ENCODE results near the gene SSC5D.
"Not testable (repeated sequence)": the region's sequence is repeated elsewhere in the genome, so short reads cannot be mapped to it uniquely, and the experiment has no call there.

Gene SSC5D

DNA sequence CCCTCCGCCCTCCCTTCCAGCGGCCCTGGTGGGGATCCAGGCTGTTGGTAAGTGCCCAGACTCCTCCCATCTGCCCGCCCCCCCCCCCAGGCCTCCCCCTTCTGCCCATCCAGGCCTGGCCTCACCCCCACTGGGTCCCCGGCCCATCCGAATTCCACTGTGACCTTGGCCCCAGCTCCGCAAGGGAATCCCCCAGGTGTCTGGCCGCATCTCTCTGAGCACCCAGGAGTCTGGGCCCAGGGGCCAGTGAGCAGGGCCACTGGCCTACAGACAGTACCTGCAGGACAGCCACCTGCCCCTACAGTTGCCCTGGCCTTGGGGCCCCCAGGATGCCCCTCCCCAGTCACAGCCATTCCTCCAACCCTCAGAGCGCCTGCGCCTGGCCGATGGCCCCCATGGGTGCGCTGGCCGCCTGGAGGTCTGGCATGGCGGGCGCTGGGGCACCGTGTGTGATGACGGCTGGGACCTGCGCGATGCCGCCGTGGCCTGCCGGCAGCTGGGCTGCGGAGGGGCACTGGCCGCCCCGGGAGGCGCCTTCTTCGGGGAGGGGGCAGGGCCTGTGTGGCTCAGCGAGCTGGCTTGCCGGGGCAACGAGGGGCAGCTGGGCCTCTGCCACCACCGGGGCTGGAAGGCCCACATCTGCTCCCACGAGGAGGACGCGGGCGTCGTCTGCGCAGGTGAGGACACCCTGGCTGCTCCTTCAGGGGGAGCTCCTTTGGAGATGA is 912 bp downstream of the SSC5D start:
- no peak for DNase-seq

DNA sequence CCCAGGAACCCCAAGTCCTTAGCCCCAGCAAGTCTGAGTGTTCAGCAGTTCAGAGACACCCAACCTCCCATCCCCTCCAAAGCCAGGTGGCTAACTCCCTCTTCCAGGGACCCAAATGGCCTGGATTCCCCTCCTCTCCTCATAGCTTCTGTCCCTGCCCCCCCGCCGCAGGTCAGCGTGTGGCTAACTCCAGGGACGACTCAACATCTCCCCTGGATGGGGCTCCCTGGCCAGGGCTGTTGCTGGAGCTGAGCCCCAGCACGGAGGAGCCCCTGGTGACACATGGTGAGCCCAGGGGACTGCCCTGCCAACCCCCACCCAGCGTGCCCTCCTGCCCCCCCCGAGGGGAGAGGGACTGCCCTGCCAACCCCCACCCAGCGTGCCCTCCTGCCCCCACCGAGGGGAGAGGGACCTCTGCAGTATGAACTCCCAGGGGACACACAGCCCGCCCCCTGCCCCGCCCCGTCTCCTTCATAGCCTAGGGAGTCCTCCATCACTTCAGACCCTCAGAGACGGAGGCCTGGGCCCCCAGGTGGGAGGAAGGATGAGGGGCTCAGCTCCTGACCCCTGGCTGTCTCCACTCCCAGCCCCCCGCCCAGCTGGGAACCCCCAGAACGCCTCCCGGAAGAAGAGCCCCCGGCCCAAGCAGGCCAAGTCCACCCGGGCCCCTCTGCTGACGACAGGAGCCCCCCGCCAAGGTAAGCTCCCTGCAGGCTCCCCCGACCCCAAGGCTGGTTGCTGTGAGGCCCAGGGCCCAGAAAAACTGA is 1.7 kb downstream of the SSC5D start:
- DNase-seq, result no peak

DNA sequence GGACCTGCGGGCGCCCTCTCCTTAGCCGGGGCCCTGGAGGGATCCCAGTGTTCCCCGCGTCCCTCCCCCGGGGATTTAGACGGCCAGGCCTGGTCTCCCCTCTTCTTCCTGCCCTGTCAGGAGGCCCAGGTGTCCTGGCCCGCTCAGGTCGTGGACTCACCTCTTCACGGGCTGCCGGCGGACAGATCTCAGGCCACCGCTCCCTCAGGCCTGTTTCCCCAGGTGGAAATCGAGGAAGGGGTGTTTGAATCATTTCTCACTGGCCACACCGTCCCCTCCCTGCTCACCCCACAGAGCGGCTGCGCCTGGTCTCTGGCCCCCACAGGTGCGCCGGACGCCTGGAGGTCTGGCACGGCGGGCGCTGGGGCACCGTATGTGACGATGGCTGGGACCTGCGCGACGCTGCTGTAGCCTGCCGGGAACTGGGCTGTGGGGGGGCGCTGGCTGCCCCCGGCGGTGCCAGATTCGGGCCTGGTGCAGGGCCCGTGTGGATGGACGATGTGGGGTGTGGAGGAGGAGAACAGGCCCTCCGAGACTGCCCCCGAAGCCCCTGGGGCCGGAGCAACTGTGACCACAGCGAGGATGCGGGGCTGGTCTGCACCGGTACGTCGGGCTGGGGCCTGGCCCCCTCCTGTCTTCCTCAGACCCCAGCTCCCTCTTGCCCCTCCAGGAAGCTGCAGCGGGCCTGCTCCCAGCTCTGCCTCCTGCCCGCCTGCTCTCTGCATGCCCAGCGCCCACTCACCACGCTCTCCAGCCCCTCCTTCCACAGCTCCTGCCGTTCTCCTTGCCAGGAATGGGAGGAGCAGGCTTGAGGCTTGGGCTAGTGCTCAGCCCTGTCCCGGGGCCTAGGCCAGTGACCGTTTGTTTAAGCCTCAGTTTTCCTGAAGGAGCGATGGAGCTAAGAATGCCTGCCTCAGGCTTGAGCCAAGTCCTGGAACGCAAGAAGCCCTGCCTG is 2.5 kb downstream of the SSC5D start:
- DNase-seq, result no peak

DNA sequence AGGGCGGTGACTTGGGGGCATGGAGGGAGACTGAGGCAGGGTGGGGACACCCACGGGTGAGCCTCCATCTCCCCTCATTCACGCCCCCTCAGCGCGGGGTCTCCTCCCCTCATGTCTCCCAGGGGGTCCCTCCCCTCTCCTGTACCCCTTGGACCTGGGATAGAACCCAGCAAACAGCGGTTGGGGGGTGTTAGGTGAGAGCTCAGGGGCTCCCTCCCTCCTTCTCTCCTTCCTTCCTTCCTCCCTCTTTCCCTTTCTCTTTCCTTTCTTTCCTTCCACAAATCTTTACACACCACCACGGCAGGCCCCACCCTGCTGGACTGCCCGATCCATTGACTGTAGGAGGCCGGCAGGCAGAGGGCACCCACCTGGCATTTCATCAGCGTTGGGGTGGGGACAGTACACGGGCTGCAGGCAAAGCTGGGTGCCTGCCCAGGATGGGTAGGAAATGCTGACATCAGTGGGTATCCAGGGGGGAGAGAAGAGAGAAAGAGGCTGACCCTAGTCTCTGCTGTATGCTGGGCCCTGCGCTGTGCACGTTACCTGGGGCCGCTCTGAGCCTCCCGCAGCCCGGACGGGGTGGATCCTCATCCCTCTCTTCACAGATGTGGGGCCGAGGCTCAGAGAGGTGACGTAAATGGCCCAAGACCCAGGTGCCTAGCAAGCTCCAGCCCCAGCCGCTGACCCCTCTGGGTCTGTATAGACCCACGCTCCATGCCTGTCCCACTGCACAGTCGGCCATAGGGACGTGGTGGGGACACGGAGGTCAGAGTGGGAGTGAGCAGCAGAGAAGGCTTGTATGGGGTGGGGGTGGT is 3.5 kb downstream of the SSC5D start:
- no peak for DNase-seq

DNA sequence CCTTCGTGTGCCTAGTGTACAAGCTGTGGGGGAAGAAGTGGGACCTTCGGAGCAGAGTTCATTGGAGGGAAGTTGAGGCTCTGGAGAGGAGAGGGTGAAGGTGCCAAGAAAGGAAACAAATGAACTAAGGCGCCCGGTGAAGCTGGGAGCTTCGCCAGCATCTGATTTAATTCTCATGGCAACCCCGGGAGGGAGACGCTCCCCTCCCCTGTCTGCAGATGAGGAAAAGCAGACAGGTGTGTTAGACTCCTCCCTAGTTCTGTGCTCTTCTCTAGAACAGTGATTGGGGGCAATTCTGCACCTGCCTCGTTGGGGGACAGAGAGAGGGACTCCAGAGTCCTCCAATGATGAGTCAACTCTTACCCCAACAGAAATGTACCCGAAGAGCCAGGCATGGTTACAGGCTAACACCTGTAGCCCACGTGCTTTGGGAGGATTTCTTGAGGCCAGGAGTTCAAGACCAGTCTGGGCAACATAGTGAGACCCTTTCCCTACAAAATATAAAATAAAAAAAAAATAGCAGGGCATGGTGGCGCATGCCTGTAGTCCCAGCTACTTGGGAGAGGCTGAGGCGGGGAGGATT is 4.2 kb downstream of the SSC5D start:
- DNase-seq, result no peak

DNA sequence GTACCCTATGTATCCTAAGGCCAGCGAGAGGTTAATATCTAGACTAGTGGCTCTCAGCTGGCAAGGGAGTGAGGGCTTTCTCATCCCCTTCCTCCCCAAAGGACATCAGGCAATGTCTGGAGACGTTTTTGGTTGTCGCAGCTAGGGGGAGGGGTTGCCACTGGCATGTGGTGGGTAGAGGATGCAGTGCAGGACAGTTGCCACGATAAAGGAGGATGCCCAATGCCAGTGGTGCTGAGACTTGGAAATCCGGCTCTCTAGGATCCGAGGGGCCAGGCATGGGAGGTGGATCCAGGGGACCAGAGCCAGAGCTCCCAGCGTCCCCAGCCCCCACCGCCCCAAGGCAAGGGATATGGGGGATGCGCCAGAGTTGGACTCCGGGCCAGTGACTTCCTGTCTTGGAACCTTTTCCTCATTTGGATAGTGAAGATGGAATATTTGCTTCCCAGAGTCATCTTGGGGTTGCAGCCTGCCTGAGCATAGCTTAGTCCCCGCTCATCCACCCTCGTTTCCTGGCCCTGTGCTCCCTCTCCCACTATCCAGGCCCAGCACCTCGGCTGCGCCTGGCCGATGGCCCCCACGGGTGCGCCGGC is 4.9 kb downstream of the SSC5D start:
- DNase-seq, result no peak

DNA sequence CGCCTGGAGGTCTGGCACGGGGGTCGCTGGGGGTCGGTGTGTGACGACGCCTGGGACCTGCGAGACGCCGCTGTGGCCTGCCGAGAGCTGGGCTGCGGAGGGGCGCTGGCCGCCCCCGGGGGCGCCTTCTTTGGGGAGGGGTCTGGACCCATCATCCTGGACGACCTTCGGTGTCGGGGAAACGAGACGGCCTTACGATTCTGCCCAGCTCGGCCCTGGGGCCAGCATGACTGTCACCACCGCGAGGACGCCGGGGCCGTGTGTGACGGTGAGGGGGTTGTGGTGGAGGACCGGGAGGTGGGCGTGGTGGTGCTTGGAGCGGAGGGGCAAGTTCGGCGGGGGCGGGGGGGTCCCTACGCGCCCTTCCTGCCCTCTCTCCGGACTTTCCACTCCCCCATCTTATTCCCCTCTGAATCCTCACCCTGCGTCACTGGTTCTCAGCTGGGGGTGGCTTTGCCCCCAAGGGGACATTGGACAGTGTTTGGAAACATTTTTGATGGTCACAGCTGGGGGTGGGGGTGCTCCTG is 5.5 kb downstream of the SSC5D start:
- no peak for DNase-seq

DNA sequence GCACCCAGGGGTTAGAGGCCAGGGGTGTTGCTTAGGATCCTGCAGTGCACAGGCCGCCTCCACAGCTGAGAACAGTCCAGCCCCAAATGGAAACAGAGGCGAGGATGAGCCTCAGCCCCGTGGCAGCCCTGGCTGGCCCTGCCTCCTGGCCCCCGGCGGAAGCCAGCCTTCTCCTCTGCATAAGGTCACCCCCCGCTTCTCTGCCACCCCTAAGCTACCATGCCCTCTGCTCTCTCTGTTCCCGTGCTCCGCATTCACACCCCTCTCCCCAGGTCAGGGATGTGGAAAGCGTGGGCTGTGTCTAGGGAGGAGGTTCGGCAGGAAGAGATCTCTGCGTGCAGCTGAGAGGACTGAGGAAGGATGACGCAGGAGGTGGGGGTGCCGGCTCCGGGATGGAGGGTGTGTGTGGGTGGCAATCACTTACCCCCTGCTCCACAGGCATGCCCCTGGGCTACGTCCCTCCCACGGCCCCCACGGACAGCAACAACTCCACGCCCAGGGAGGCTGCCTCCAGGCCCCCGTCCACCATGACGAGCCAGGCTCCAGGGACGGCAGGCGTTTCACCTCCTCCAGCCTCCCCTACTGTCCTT is 6.0 kb downstream of the SSC5D start:
- no peak for DNase-seq

DNA sequence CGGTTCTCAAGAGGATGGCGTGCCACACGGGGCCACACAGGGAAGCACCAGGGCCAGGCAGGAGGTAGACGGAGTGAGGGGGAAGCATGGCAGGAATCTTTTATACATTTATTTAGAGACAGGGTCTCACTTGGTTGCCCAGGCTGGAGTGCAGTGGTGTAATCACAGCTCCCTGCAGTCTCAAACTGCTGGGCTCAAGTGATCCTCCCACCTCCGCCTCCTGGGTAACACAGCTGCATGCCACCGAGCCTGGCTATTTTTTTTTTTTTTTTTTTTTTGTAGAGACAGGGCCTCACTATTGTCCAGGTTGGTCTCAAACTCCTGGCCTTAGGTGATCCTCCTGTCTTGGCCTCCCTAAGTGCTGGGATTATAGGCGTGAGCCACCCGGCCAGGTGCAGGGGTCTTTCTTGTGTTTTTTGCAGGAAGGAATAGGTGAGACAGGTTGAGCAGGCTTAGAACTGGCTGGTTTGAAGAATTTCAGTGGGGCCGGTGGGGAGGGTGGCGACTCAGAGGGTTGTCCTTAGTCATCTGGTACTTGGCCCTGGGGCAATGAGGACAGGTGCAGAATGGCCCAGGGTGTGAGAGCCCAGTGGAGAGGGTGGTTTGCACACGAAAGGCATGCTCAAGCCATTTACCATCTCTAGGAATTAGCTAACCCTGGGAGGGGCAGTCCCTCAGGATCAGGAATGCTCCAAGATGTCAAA is 7.6 kb downstream of the SSC5D start:
- no peak for DNase-seq

DNA sequence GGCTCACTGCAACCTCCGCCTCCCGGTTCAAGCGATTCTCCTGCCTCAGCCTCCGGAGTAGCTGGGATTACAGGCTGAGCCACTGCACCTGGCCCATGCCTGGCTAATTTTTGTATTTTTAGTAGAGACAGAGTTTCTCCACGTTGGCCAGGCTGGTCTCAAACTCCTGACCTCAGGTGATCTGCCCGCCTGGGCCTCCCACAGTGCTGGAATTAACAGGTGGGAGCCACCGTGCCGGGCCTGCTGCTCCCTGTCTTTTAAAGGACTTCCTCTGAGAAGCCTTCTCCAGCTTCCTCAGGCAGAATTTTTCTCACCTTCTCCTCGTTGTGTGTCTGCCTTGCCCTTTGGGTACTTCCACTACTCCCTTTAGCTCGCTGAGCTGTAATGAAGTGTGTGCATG is 8.6 kb downstream of the SSC5D start:
- not testable (repeated sequence) for DNase-seq

DNA sequence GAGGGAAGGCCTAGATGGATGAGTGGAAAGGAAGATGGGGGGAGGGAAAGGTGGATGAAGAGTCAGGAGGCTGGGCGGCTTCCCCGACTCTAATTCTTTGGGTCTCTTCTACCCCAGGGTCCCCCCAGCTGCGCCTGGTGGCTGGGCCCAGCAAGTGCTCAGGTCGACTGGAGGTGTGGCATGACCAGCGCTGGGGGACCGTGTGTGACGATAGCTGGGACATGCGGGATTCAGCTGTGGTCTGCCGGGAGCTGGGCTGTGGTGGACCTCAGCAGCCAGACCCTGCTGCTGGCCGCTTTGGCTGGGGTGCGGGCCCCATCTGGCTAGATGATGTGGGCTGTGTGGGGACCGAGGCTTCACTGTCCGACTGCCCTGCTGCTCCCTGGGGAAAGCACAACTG is 9.5 kb downstream of the SSC5D start:
- DNase-seq, result no peak

DNA sequence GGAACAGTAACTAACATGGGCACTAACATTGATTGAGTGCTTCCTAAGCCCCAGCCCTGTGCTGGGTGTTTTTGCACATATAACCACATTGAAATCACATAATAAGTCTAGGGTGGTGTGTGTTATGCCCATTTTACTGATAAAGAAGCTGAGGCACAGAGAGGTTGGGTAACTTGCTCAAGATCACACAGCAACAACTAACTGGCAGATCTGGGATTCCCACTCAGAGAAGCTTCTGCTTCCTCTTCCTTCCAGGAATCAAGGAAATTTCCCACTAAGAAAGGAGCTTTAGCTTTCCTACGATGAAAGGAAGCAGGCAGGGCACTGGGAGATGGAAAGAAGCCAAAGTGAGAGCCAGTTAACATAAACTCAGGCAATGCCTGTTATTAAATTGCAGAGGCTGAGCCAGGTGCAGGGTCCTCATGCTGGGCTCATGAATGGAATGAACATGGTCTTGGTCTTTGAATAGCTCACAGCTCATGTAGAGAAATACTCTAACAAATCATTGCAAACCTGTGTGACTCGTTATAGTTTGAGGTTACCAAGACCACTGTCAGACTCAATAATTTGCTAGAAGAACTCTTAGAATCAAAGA is 10.1 kb downstream of the SSC5D start:
- DNase-seq, result no peak

DNA sequence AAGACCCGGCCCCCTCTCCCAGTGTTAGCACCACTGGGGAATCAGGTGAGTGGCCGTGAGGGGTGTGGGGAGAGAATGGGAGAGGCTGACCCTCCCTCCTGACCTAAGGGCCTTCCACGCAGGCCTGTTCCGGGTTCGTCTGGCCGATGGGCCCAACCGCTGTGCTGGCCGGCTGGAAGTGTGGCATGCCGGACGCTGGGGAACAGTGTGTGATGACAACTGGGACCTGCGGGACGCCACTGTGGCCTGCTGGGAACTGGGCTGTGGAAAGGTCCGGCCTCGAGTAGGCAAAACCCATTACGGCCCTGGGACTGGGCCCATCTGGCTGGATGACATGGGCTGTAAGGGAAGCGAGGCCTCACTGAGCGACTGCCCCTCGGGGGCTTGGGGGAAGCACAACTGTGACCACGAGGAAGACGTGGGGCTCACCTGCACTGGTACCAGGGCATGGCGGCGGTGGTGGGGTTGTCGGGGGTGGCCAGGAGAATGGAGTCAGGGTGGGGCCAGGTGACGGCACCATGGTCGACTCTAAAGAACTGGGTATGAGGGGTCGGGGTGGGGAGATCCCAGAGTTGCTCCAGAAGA is 12.2 kb downstream of the SSC5D start:
- DNase-seq, result no peak

DNA sequence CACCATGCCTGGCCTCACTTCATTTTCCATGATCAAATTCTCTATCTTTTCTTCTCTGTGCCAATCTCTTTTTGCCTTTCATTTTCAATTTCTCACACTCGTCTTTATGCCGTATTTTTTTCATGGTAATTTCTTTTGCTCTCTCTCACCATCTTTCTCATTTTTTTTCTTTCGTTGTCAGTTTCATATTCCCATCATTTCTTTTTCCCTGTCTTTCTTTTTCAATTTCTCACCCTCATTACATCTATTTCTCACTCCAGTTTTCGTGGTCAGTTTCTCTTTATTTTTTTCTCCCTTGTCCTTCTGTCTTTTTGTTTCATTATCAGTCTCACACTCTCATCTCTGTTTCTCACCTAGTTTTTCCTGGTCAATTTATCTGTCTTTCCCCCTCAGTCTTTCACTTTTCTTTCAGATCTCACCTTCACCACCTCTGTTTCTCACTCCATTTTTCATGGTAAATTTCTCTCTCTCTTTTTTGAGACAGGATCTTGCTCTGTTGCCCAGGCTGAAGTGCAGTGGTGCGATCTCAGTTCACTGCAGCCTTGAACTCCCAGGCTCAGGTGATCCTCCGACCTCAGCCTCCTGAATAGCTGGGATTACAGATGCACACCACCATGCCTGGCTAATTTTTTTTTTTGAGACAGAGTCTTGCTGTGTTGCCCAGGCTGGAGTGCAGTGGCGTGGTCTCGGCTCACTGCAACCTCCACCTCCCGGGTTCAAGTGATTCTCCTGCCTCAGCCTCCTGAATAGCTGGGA is 14.1 kb downstream of the SSC5D start:
- no peak for DNase-seq

DNA sequence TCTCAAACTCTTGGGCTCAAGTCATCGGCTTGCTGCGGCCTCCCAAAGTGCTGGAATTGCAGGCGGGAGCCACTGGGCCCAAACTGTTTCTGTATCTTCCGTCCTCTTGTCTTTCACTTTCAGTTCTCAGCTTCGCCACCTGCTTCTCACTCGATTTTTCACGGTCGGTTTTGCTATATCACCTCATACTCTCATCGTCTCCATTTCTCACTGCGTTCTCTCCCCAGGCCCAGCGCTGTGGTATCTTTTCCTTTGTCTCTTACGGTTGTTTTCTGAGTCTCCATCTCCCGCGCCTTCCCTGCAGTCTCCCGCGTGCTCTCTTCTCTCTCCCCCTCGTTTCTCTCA is 14.9 kb downstream of the SSC5D start:
- no peak for DNase-seq

DNA sequence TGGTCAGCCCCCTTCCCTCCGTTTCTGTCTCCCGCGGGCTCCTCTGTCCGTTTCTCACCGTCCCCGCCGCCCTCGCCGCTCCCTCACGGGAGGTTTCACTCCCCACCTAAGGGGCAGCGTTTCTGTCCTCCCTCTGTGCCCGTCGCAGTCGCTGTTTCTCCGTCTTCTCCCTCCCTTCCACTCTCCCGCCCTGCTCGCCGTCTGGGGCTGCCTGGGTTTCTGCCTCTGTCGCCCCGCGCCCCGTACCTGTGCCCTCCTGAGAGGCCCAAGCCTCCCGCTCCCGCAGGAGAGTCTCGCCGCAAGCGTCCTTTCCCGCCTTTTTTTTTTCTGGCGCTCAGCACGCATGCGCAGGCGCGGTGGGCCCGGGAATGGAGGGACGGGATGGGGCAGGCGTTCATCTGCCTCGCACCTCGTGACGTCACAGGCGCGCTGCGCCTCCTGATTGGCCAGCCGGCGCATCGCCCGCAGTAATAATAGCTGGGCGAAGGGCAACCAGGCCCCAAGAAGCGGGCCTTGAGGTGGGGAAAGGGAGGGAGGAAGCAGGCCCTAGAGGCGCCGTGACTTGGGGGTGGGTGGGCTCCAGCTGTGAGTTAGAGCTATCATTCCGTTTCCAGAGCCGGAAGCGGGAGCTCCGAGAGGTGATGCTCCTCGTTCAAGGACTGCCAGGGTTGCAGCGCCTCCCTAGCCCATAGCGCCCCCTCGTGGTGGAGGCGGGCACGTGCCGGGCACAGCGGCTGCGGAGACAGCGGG is 15.4 kb downstream of the SSC5D start:
- peak; percentile 97 for DNase-seq

DNA sequence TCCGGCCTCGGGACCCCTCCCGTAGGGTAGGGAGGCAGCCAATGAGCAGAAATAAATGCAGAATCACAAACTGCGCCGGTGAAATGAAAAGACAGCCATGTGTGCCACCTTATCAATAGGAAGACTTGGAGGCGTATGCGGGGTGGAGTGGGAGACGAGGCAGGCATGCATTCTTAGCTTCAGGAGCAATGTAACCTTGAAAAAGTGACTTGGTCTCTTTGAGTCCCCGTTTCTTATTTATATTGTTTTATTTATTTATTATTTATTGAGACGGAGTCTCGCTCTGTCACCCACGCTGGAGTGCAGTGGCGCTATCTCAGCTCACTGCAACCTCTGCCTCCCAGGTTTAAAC is 16.0 kb downstream of the SSC5D start:
- DNase-seq, result no peak

DNA sequence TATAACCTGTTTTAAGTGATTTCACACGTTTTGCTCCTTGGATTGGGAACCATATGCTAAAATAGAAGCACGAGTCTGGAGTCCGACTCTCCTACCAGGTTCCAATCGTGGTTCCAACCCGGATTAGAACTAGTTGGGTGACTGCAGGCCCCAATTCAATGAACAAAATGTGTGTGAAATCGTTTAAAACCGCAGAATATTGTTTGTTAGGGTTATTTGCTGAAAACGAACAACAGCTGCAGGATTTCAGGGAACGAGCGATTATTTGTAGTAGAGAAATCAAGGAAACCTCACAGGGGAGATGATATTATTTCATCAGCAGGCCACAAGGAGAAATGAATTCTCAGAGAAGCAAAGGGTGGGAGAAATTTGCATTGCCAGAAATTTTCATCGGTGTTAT is 16.7 kb downstream of the SSC5D start:
- no peak for DNase-seq

Data from stimulated activated CD8-positive, alpha-beta memory T cell treated with anti-CD3 and anti-CD28 coated beads, Interleukin-4, amount 100 ng/mL, for 48 hours (primary cell).